Trophoblast cell (in vitro differentiated cells and primary cell): ENCODE data around the gene DYDC2.

ENCODE experiments used
- DNase-seq, 2 donors: peaks; one replicate each; pipeline ENCODE4 v3.0.0-alpha.2; 2016
- H2AFZ ChIP-seq: 2 replicates; pipeline ENCODE4 v1.6.1; 2013; ENCODE audit warnings: low read length, moderate library complexity, mild to moderate bottlenecking; ENCODE audit not compliant: insufficient read depth, poor library complexity
- H2AK5ac ChIP-seq: 2 replicates; pipeline ENCODE4 v1.6.1; 2013; ENCODE audit warnings: mild to moderate bottlenecking, low read length
- H2BK120ac ChIP-seq: 2 replicates; pipeline ENCODE4 v1.6.1; 2013; ENCODE audit warnings: low read length, mild to moderate bottlenecking, moderate library complexity; ENCODE audit not compliant: insufficient read depth, poor library complexity
- H2BK12ac ChIP-seq: 2 replicates; pipeline ENCODE4 v1.6.1; 2013; ENCODE audit warnings: mild to moderate bottlenecking, low read length, moderate library complexity
- H2BK5ac ChIP-seq: 2 replicates; pipeline ENCODE4 v1.6.1; 2013; ENCODE audit warnings: low read length, low read depth, moderate library complexity, mild to moderate bottlenecking; ENCODE audit not compliant: poor library complexity
- H3K14ac ChIP-seq: 2 replicates; pipeline ENCODE4 v1.6.1; 2013; ENCODE audit warnings: mild to moderate bottlenecking, low read length
- H3K18ac ChIP-seq: 2 replicates; pipeline ENCODE4 v1.6.1; 2013; ENCODE audit warnings: mild to moderate bottlenecking, low read length
- H3K23ac ChIP-seq: 2 replicates; pipeline ENCODE4 v1.6.1; 2013; ENCODE audit warnings: low read length
- H3K27ac ChIP-seq: 2 replicates; pipeline ENCODE4 v1.5.1; 2013; ENCODE audit warnings: low read depth, mild to moderate bottlenecking, inconsistent platforms, low read length, moderate library complexity
- H3K27me3 ChIP-seq: 2 replicates; pipeline ENCODE4 v1.6.1; 2013; ENCODE audit warnings: inconsistent platforms, mild to moderate bottlenecking, low read length, moderate library complexity; ENCODE audit not compliant: insufficient read depth
- H3K36me3 ChIP-seq, 2 experiments: 1 replicate in 1 of 2; 2 replicates in 1 of 2; pipeline ENCODE4 v1.6.1; 2013; ENCODE audit warnings: low read length in 2 of 2, mild to moderate bottlenecking in 2 of 2, moderate library complexity in 1 of 2; ENCODE audit not compliant: insufficient read depth in 2 of 2, control insufficient read depth in 1 of 2
- H3K4ac ChIP-seq: 2 replicates; pipeline ENCODE4 v1.6.1; 2013; ENCODE audit warnings: low read depth, mild to moderate bottlenecking, low read length, moderate library complexity
- H3K4me1 ChIP-seq, 2 experiments: 1 replicate in 1 of 2; 2 replicates in 1 of 2; pipeline ENCODE4 v1.6.1; 2013; ENCODE audit warnings: low read length in 2 of 2, mild to moderate bottlenecking in 2 of 2, moderate library complexity in 1 of 2; ENCODE audit not compliant: insufficient read depth in 2 of 2, control insufficient read depth in 1 of 2
- H3K4me2 ChIP-seq: 2 replicates; pipeline ENCODE4 v1.6.1; 2013; ENCODE audit warnings: inconsistent platforms, mild to moderate bottlenecking, low read length, moderate library complexity
- H3K4me3 ChIP-seq: 2 replicates; pipeline ENCODE4 v1.5.1; 2013; ENCODE audit warnings: mild to moderate bottlenecking, low read depth, low read length, inconsistent platforms
- H3K79me1 ChIP-seq: one replicate; pipeline ENCODE4 v1.6.1; 2013; ENCODE audit warnings: low read length
- H3K79me2 ChIP-seq: 2 replicates; pipeline ENCODE4 v1.6.1; 2013; ENCODE audit warnings: low read length, mild to moderate bottlenecking; ENCODE audit not compliant: control insufficient read depth, insufficient read depth, poor library complexity
- H3K9ac ChIP-seq: 2 replicates; pipeline ENCODE4 v1.6.1; 2013; ENCODE audit warnings: mild to moderate bottlenecking, low read length
- H3K9me3 ChIP-seq: 2 replicates; pipeline ENCODE4 v1.6.1; 2013; ENCODE audit warnings: low read depth, mild to moderate bottlenecking, control low read depth, inconsistent platforms, low read length; ENCODE audit not compliant: insufficient read depth
- H4K12ac ChIP-seq: 2 replicates; pipeline ENCODE4 v1.6.1; 2013; ENCODE audit warnings: low read depth, mild to moderate bottlenecking, low read length, moderate library complexity
- H4K8ac ChIP-seq: 2 replicates; pipeline ENCODE4 v1.6.1; 2013; ENCODE audit warnings: low read depth, mild to moderate bottlenecking, low read length, moderate library complexity
- H4K91ac ChIP-seq: one replicate; pipeline ENCODE4 v1.6.1; 2013; ENCODE audit warnings: low read depth, mild to moderate bottlenecking, low read length, moderate library complexity
- WGBS: extraction: QIAGEN DNeasy Blood & Tissue Kit; methylation state at CpG from one replicate; pipeline ENCODE4 v1.1.7; 2013; ENCODE audit warnings: missing lambda C conversion rate; ENCODE audit not compliant: insufficient read length, insufficient coverage; ENCODE audit errors: extremely low coverage; 5-methylcytosine and 5-hydroxymethylcytosine counted together

The DYDC2 gene

DNA sequence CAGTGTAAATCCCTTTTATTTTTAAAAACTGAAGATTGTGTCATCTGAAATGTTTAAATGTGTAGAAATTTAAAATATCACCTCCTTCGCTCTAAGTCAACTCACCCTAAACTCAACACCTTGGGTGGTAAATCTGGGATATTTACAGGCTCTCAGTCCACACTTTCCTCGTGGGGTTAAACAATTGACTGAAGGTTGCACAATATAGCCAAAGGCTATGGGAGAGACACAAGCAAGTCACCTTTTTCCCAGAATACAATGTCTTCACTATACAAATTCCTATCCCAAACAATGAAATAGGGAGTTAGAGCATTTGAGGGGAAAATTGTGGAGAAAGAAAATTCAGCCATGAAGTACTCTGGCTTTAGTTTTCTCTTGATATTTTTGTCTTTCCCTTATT, 34.4 kb upstream of the DYDC2 start:
- no peak overlapping the region for H4K91ac ChIP-seq
- H3K9ac ChIP-seq = no peak overlapping the region
- no peak overlapping the region for H3K27ac ChIP-seq
- no peaks in the 10 kb centered on the region for H3K79me2 ChIP-seq
- no peak overlapping the region for H3K14ac ChIP-seq
- no peak overlapping the region for H4K12ac ChIP-seq
- H2BK12ac ChIP-seq = no peak overlapping the region
- no peak overlapping the region for H3K23ac ChIP-seq
- H3K4ac ChIP-seq = no peak overlapping the region
- no peak overlapping the region for H2AFZ ChIP-seq
- WGBS = no CpG with 5 or more reads among the region's 2 CpGs
- no peak overlapping the region for H3K4me2 ChIP-seq
- H3K36me3 ChIP-seq = no peaks in the 10 kb centered on the region
- no peaks in the 10 kb centered on the region for H3K79me1 ChIP-seq
- no peak overlapping the region for H3K18ac ChIP-seq
- no peaks in the 10 kb centered on the region for H3K4me1 ChIP-seq
- peak in 1 of 2 donors; percentile 58 for DNase-seq
- H2BK120ac ChIP-seq = no peak overlapping the region
- no peak overlapping the region for H4K8ac ChIP-seq
- no peak overlapping the region for H2BK5ac ChIP-seq
- no peak overlapping the region for H3K4me3 ChIP-seq
- H2AK5ac ChIP-seq = no peak overlapping the region
- H3K27me3 ChIP-seq = no peaks in the 10 kb centered on the region
- H3K9me3 ChIP-seq = no peaks in the 10 kb centered on the region

DNA sequence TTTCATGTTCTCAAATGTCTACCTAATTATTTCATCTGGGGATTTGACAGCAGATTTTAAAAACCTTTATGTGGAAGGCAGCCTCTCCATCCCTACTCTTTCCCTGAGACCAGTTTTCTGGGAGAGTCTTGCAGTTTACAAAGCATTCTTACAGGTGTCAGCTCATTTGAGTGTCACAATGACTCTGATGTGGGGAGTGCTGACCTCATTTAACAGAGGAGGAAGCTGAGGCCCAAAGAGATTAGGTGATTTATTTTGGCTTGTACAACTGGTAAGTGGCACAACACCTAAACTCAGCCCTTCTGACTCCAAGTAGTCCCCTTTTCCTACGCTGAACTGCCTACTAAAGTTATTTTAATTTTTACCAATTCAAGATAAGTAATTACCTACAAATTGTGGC, 33.9 kb upstream of the DYDC2 start:
- no peak for DNase-seq
- Histone ChIP-seq H2BK5ac (no peak overlapping the region), H3K18ac (no peak overlapping the region), H3K27ac (no peak overlapping the region), H3K36me3 (no peaks in the 10 kb centered on the region), H3K4me2 (no peak overlapping the region), H4K12ac (no peak overlapping the region), H4K8ac (no peak overlapping the region), H3K27me3 (no peaks in the 10 kb centered on the region), H3K9me3 (no peaks in the 10 kb centered on the region), H3K14ac (no peak overlapping the region), H2BK120ac (no peak overlapping the region), H2AK5ac (no peak overlapping the region), H2AFZ (no peak overlapping the region), H3K9ac (no peak overlapping the region), H3K4me1 (no peaks in the 10 kb centered on the region), H3K79me1 (no peaks in the 10 kb centered on the region), H4K91ac (no peak overlapping the region), H3K23ac (no peak overlapping the region), H3K4ac (no peak overlapping the region), H2BK12ac (no peak overlapping the region), H3K79me2 (no peaks in the 10 kb centered on the region), H3K4me3 (no peak overlapping the region)
- no CpG with 5 or more reads among the region's 1 CpG for WGBS

DNA sequence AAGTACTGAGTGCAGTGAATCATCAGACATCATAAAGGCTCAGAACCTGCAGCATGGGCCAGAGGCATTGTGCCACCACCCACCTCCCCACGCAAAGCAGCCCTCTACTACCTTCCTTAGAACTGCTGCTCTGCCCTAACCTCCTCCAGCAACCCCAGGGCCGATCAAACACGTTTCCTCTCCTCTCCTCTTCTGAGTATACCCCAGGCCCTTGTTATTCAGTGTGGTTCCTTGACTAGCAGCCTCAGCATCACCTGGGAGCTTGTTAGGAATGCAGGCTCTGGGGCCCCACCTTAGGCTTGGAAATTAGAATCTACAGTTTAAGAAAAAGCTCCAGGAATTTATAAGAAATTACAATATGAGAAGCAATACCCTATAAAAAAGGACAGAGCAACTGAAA, 33.3 kb upstream of the DYDC2 start:
- Histone ChIP-seq H3K4me1 (no peaks in the 10 kb centered on the region), H3K14ac (no peak overlapping the region), H3K4ac (no peak overlapping the region), H2BK12ac (no peak overlapping the region), H3K36me3 (no peaks in the 10 kb centered on the region), H3K79me1 (no peaks in the 10 kb centered on the region), H3K27me3 (no peaks in the 10 kb centered on the region), H3K27ac (no peak overlapping the region), H2BK5ac (no peak overlapping the region), H3K4me3 (no peak overlapping the region), H4K12ac (no peak overlapping the region), H3K4me2 (no peak overlapping the region), H4K91ac (no peak overlapping the region), H3K18ac (no peak overlapping the region), H2AFZ (no peak overlapping the region), H2BK120ac (no peak overlapping the region), H2AK5ac (no peak overlapping the region), H3K23ac (no peak overlapping the region), H4K8ac (no peak overlapping the region), H3K9me3 (no peaks in the 10 kb centered on the region), H3K9ac (no peak overlapping the region), H3K79me2 (no peaks in the 10 kb centered on the region)
- WGBS = no CpG with 5 or more reads among the region's 3 CpGs
- no peak for DNase-seq

DNA sequence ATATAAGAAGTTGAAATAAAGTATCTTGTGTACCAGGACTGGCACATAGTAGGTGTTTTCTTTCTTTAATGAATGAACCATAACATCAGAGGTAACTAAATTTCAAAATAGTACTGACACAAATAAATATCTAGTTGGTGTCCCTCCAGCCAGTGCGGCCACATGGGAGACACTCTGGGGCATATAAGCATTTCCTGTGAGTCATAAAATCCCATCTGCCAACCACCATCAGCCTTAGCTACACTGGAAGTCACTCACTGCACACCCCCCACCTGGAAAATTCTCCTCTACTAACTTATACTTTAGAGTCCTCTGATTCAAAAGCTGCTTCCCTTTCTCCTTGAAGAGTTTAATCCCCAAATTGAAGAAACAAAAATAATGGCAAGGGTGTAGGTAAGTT, 32.5 kb upstream of the DYDC2 start:
- no CpG with 5 or more reads among the region's 1 CpG for WGBS

More for the DNA sequence above, 32.5 kb upstream of the DYDC2 start:
- no peak overlapping the region for H3K27ac ChIP-seq
- no peaks in the 10 kb centered on the region for H3K27me3 ChIP-seq
- H3K9me3 ChIP-seq = no peaks in the 10 kb centered on the region
- H3K23ac ChIP-seq = no peak overlapping the region
- no peaks in the 10 kb centered on the region for H3K36me3 ChIP-seq
- no peak for DNase-seq
- H3K4ac ChIP-seq = no peak overlapping the region
- no peak overlapping the region for H3K18ac ChIP-seq
- H3K4me2 ChIP-seq = no peak overlapping the region
- no peaks in the 10 kb centered on the region for H3K79me1 ChIP-seq
- no peak overlapping the region for H2BK120ac ChIP-seq
- no peak overlapping the region for H3K14ac ChIP-seq
- H4K12ac ChIP-seq = no peak overlapping the region
- no peak overlapping the region for H3K4me3 ChIP-seq
- H2AFZ ChIP-seq = no peak overlapping the region
- H2AK5ac ChIP-seq = no peak overlapping the region
- no peaks in the 10 kb centered on the region for H3K79me2 ChIP-seq
- H2BK5ac ChIP-seq = no peak overlapping the region
- no peaks in the 10 kb centered on the region for H3K4me1 ChIP-seq
- H4K8ac ChIP-seq = no peak overlapping the region
- no peak overlapping the region for H2BK12ac ChIP-seq
- H3K9ac ChIP-seq = no peak overlapping the region
- H4K91ac ChIP-seq = no peak overlapping the region
